GM12864 (cell line): Measurements from ENCODE around the gene RIPOR1.

Experiments
- DNase-seq: peaks from one replicate; pipeline ENCODE4 v3.0.0-alpha.2; 2011; ENCODE audit warnings: low read depth
- H3K4me3 ChIP-seq: 2 replicates; pipeline ENCODE4 v1.5.1; 2011; ENCODE audit warnings: mild to moderate bottlenecking, low read depth, low read length, control low read depth
- TF ChIP-seq, protein P1 (sequence below): IDR thresholded peaks from 2 replicates; pipeline ENCODE4 v1.5.1; 2011; ENCODE audit warnings: low read depth, mild to moderate bottlenecking, moderate library complexity, low read length, control low read depth, inconsistent platforms; ENCODE audit errors: missing control alignments

The RIPOR1 gene

GRCh38 chr16:67549240-67549639, 20.6 kb downstream of the RIPOR1 start:
- no peak for DNase-seq
- TF ChIP-seq, protein P1, sequence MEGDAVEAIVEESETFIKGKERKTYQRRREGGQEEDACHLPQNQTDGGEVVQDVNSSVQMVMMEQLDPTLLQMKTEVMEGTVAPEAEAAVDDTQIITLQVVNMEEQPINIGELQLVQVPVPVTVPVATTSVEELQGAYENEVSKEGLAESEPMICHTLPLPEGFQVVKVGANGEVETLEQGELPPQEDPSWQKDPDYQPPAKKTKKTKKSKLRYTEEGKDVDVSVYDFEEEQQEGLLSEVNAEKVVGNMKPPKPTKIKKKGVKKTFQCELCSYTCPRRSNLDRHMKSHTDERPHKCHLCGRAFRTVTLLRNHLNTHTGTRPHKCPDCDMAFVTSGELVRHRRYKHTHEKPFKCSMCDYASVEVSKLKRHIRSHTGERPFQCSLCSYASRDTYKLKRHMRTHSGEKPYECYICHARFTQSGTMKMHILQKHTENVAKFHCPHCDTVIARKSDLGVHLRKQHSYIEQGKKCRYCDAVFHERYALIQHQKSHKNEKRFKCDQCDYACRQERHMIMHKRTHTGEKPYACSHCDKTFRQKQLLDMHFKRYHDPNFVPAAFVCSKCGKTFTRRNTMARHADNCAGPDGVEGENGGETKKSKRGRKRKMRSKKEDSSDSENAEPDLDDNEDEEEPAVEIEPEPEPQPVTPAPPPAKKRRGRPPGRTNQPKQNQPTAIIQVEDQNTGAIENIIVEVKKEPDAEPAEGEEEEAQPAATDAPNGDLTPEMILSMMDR, result no peak
- no peak overlapping the region for H3K4me3 ChIP-seq

GRCh38 chr16:67549936-67550335, 21.3 kb downstream of the RIPOR1 start:
- TF ChIP-seq, protein P1, result no peak
- no peak overlapping the region for H3K4me3 ChIP-seq
- no peak for DNase-seq

DNA sequence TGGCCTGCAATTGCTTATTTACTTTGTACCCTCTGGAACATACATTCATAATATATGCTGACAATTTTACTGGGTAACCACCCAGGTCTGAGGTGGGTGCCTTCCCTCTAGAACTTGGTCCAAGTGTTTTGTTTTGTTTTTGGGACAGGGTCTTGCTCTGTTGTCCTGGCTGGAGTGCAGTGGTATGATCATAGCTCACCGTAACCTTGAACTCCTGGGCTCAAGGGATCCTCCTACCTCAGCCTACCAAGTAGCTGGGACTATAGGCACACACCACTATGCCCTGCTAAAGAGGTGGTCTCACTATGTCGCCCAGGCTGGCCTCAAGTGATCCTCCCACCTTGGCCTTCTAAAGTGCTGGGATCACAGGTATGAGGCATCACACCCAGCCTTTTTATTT, 22.5 kb downstream of the RIPOR1 start:
- DNase-seq, result no peak
- TF ChIP-seq, protein P1, result no peak
- H3K4me3 ChIP-seq, result no peak overlapping the region

DNA sequence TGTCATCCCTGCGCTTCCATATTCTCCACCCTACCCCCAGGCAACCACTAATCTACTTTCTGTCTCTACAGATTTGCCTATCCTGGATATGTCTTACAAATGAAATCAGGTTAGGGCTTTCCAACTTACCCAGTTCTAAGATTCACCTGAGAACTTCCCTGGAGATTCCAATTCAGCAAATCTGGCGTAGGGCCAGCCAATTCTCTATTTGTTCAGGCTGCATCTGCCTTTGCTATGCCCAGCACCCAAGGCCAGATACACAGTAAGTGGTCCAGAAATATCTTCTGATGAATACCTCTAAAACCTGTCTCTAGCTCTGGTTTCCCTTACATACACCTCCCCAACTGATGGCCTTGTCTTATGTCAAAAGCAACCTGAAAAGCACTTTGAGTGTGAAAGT, 23.3 kb downstream of the RIPOR1 start:
- no peak overlapping the region for H3K4me3 ChIP-seq
- no peak for DNase-seq
- TF ChIP-seq, protein P1, result no peak

- no peak for DNase-seq
- TF ChIP-seq, protein P1, result no peak
- H3K4me3 ChIP-seq, result no peak overlapping the region
Observed at GRCh38 chr16:67552476-67552875, 23.8 kb downstream of the RIPOR1 start.

- no peak overlapping the region for H3K4me3 ChIP-seq
Observed at GRCh38 chr16:67555795-67556212, 27.2 kb downstream of the RIPOR1 start.

GRCh38 chr16:67558859-67559258, 30.2 kb downstream of the RIPOR1 start:
- no peak for DNase-seq
- H3K4me3 ChIP-seq, result no peak overlapping the region
- TF ChIP-seq, protein P1, result no peak

More at GRCh38 chr16:67555795-67556212, 27.2 kb downstream of the RIPOR1 start:
- no peak for DNase-seq
- TF ChIP-seq, protein P1, result no peak
